Hematopoietic multipotent progenitor cell treated with erythropoietin and hydrocortisone succinate and interleukin-3 and kit ligand, for 4 days (in vitro differentiated cells): ENCODE data around the gene EMX1.

ENCODE experiments used
- DNase-seq: peaks from one replicate; pipeline ENCODE4 v3.0.0-alpha.2; 2015

Gene EMX1

DNA sequence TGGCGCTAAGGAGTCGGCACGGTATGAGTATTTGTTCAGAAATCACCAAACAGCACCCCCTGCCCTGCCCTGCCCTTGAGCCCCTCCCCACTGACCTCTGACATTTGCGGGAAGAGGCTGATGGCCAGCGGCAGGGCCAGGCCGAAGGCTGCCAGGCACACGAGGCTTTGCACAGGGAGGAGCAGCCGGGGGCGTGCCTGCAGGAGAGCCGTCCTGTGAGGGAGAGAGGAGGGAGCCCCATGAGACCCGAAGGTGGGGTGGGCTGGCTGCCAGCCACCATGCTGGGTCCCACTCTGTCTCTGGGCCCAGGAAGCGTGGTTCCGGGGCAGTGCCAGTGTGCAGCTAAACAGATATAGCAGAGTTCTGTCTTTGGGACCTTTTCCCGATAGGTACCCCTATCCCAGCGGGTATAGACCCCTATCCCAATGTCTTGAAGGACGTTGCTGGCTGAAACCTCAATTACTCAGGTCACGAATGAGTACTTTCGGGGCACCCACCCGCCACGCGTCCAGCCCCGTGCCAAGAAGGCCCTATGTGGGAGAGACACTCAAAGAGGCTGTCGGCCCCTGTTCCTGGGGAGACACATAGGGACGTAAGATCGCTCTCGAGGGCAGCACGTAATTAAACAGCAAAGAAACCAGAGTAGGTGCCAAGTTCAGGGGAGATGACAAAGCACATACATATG is 43.9 kb downstream of the EMX1 start:
- no peak for DNase-seq

GRCh38 chr2:72961853-72962468 is 44.6 kb downstream of the EMX1 start:
- DNase-seq: no peak

DNA sequence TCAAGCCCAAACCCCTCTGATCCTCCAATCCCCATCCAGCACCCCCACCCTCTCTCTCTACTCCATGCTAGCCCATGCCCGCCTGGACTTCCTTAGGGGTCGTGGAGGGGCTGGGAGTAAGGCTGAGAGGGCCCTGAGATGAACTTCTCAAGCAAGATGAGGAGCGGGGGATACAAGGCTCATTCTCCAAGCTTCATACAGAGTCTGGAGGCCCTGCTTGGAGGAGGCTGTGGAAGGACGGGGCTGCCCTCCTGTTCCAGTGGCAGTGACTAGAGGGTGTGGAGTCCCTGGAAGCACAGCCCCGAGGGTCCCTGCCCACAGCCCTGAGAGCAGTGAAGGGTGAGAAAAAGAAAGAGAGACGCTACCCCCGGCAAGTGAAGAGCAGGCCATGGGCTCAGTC is 45.6 kb downstream of the EMX1 start:
- DNase-seq: no peak

- DNase-seq: no peak
Measured at GRCh38 chr2:72963423-72964145, 46.3 kb downstream of the EMX1 start.

GRCh38 chr2:72964146-72964525 is 46.8 kb downstream of the EMX1 start:
- DNase-seq: no peak

GRCh38 chr2:72965016-72965415 is 47.7 kb downstream of the EMX1 start:
- no peak for DNase-seq

- DNase-seq: no peak
Measured at GRCh38 chr2:72965770-72966450, 48.6 kb downstream of the EMX1 start.

- DNase-seq: no peak
Measured at GRCh38 chr2:72968286-72968685, 51.0 kb downstream of the EMX1 start.

DNA sequence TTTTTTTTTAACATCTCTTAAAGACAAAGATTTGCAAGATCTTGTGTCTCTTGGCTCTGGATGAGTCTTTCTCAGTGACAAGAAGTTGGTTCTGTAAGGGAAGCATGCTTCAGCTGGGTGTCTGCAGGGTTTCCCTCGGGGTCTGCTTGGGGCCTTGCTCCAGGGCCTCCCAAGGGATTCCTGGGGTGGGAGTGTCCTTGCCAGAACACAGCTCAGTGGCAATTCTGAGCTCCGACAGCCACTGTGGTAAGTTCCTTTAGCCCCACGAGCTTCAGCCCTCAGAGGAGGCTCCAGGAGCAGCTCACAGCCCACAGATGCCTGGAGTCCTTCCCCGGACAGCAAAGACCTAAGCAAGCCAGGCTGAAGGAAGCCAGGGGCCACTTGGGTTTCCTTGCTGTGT is 52.4 kb downstream of the EMX1 start:
- no peak for DNase-seq

DNA sequence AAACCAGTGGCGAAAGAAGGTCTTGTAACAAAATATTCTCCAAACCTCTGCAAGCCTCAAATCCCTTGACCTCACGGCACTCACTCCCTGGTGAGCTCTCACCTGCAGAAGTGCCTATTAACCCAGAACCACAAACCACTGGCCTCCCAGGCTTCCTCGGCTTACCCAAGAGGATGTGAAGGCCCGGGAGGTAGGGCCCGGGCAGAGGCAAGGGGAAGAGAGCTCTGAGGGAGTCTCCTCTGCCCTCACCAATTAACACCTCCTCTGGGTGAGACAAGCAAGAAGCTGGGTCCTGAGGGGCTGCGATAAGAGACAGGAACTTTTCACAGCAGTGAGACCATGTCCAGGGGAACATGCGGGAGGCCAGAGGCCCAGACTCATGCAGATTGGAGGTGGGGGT is 53.7 kb downstream of the EMX1 start:
- no peak for DNase-seq

- DNase-seq: no peak
Measured at GRCh38 chr2:72972352-72973136, 55.2 kb downstream of the EMX1 start.

- no peak for DNase-seq
Measured at GRCh38 chr2:72973137-72973535, 55.8 kb downstream of the EMX1 start.

DNA sequence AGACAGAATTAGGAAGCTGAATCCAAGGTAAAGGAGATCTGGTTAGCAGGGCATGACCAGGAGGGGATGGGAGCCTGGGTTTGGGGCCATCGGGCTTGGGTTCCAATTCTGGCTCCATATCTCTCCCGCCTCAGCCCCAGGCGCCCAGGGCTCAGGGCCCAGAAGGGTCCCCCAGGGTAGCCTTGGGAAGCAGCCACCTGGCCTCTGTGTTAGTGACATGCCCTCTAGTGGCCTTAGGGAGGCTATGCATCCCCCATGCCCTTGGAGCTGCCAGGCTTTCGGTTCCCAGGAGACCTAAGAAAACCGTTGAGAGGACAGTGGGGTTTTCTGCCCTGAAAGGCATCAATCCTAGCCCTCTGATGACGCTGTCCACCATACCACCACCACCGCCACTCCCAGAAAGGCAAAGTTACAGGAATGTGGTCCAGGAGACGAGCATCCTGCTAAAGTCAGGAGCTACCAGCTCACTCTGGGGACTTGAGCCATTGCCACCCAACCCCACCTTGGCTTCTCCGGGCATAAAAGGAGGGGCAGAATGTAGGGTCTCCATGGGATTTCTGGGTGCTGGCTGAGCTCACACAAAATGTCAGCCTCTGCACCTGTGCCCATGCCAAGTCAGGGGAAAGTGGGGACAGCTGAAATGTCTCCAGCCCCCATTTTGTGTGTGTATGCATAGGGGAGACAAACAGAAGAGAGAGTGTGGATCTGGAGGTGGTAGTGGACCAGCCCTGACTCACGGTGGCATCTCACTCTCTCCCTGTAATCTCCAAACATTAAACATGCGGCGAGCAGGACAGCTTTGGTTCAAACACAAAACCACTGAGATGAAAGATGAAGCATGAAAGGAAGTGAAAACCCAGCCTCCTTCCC is 56.5 kb downstream of the EMX1 start:
- peak; percentile 80 for DNase-seq

- no peak for DNase-seq
Measured at GRCh38 chr2:72974436-72974754, 57.1 kb downstream of the EMX1 start.

GRCh38 chr2:72975017-72975416 is 57.7 kb downstream of the EMX1 start:
- DNase-seq: no peak

DNA sequence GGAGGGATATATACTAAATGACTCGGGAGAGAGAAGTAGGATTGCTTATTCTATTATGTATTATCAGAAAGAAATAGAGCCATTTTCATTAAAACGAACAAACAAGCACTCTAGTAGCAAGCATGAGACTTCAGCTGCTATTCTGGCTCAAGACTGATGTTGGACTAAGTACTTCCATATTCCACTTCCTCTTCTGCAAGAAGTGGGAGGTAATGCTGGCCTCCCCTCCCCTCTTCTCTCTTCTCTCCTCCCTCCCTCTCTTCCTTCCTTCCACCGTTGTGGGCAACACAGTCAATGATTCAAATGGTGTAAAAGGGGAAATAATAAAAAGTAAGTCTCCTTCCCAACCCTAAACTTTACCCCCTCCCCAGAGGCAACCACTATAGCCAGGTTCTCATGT is 62.6 kb downstream of the EMX1 start:
- peak; percentile 76 for DNase-seq

- no peak for DNase-seq
Measured at GRCh38 chr2:72980535-72981217, 63.4 kb downstream of the EMX1 start.

DNA sequence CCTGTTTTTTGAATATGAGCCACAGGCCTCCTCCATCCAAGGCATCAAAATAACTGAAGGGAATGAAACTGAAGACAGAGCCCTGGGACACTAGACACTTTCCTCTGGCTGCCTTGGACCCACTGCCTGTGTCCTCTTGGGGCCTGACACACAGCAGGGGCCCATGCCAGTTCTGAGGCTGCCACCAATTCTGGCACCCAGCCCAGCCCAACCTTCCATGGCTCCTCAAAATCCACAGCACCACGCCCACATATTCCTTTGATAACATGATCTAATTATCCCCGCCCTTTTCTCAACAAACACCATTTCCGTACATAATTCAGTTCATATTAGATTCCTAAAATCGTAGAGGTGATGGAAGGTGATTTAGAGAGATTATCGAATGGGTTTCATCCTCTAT is 64.2 kb downstream of the EMX1 start:
- no peak for DNase-seq

DNA sequence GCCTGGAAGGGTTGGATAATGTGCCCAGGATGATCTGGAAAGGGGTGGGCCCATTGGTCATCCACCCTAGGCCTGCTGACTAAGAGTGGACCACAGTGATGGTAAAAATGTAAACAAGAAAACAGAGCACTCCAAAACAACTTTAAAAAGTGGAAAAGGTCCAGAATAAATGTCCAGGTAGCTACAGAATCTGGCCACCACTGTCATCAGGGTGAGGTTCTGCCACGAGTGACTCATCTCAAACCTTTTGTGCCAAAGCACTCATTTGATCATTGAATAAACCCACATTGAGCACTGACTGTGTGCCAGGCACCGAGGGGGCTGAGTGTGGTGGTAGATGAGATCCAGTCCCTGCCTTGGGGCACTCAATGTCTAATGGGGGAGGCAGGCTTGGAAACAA is 64.9 kb downstream of the EMX1 start:
- no peak for DNase-seq

GRCh38 chr2:72982781-72983499 is 65.6 kb downstream of the EMX1 start:
- no peak for DNase-seq
